Effector memory CD4-positive, alpha-beta T cell (primary cell): ENCODE measurements around the gene SMAD6.

Experiments
- DNase-seq, 3 donors: peaks; one replicate each; pipeline ENCODE4 v3.0.0-alpha.2; 2020
- H3K27ac ChIP-seq: 2 replicates; pipeline ENCODE4 v1.7.0; 2013; ENCODE audit warnings: mild to moderate bottlenecking, low read length, moderate library complexity; ENCODE audit not compliant: insufficient read depth, poor library complexity, severe bottlenecking
- H3K27me3 ChIP-seq: replicated peaks from 2 replicates; pipeline ENCODE4 v1.7.0; 2013; ENCODE audit warnings: mild to moderate bottlenecking, low read length; ENCODE audit not compliant: insufficient read depth, control insufficient read depth, poor library complexity, severe bottlenecking
- H3K36me3 ChIP-seq: 2 replicates; pipeline ENCODE4 v1.7.0; 2013; ENCODE audit warnings: mild to moderate bottlenecking, low read length, moderate library complexity; ENCODE audit not compliant: control insufficient read depth, insufficient read depth
- H3K4me1 ChIP-seq: 2 replicates; pipeline ENCODE4 v1.7.0; 2013; ENCODE audit warnings: low read length, mild to moderate bottlenecking; ENCODE audit not compliant: control insufficient read depth, insufficient read depth, poor library complexity, severe bottlenecking
- H3K4me3 ChIP-seq: 2 replicates; pipeline ENCODE4 v1.7.0; 2013; ENCODE audit warnings: low read length, low read depth, mild to moderate bottlenecking; ENCODE audit not compliant: insufficient read depth, poor library complexity, severe bottlenecking
- H3K9me3 ChIP-seq: 2 replicates; pipeline ENCODE4 v1.7.0; 2013; ENCODE audit warnings: mild to moderate bottlenecking, low read length, moderate library complexity; ENCODE audit not compliant: control insufficient read depth

The SMAD6 gene

GRCh38 chr15:66780172-66780972 lies 78.3 kb downstream of the SMAD6 start:
- no peak overlapping the region for H3K4me3 ChIP-seq
- H3K4me1 ChIP-seq = no peaks in the 10 kb centered on the region
- no peak for DNase-seq
- no peaks in the 10 kb centered on the region for H3K9me3 ChIP-seq
- no peaks in the 10 kb centered on the region for H3K36me3 ChIP-seq
- no peak overlapping the region for H3K27ac ChIP-seq
- no peaks in the 10 kb centered on the region for H3K27me3 ChIP-seq

DNA sequence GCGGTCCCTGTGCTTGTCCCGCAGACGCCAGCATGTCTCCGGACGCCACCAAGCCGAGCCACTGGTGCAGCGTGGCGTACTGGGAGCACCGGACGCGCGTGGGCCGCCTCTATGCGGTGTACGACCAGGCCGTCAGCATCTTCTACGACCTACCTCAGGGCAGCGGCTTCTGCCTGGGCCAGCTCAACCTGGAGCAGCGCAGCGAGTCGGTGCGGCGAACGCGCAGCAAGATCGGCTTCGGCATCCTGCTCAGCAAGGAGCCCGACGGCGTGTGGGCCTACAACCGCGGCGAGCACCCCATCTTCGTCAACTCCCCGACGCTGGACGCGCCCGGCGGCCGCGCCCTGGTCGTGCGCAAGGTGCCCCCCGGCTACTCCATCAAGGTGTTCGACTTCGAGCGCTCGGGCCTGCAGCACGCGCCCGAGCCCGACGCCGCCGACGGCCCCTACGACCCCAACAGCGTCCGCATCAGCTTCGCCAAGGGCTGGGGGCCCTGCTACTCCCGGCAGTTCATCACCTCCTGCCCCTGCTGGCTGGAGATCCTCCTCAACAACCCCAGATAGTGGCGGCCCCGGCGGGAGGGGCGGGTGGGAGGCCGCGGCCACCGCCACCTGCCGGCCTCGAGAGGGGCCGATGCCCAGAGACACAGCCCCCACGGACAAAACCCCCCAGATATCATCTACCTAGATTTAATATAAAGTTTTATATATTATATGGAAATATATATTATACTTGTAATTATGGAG lies 79.1 kb downstream of the SMAD6 start:
- H3K27me3 ChIP-seq = no peaks in the 10 kb centered on the region
- no peaks in the 10 kb centered on the region for H3K9me3 ChIP-seq
- no peaks in the 10 kb centered on the region for H3K4me1 ChIP-seq
- no peak overlapping the region for H3K27ac ChIP-seq
- no peak overlapping the region for H3K4me3 ChIP-seq
- no peak for DNase-seq
- H3K36me3 ChIP-seq = no peaks in the 10 kb centered on the region

DNA sequence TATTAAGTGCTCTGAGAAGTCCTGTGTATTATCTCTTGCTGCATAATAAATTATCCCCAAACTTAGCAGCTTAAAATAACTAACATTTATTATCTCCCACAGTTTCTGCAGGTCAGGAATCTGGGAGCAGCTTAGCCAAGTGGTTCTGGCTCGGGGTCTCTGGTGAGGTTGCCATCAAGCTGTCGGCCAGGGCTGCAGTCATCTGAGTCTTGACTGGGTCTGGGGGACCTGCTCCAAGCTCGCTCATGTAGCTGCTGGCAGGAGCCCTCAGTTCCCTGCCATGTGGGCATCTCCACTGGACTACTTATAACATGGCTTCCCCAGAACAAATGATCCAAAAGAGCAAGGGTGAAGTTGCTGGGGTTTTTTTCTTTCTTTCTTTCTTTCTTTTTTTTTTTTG lies 80.7 kb downstream of the SMAD6 start:
- no peak for DNase-seq
- no peak overlapping the region for H3K27ac ChIP-seq
- no peaks in the 10 kb centered on the region for H3K9me3 ChIP-seq
- H3K36me3 ChIP-seq = no peaks in the 10 kb centered on the region
- no peak overlapping the region for H3K4me3 ChIP-seq
- no peaks in the 10 kb centered on the region for H3K4me1 ChIP-seq
- H3K27me3 ChIP-seq = no peaks in the 10 kb centered on the region

GRCh38 chr15:66783314-66783713 lies 81.3 kb downstream of the SMAD6 start:
- Histone ChIP-seq H3K9me3 (no peaks in the 10 kb centered on the region), H3K27me3 (no peaks in the 10 kb centered on the region), H3K27ac (no peak overlapping the region), H3K4me1 (no peaks in the 10 kb centered on the region), H3K36me3 (no peaks in the 10 kb centered on the region), H3K4me3 (no peak overlapping the region)
- DNase-seq = no peak

- H3K4me1 ChIP-seq = no peaks in the 10 kb centered on the region
- H3K36me3 ChIP-seq = no peaks in the 10 kb centered on the region
- no peaks in the 10 kb centered on the region for H3K27me3 ChIP-seq
Observed at GRCh38 chr15:66783725-66784124, 81.7 kb downstream of the SMAD6 start.

DNA sequence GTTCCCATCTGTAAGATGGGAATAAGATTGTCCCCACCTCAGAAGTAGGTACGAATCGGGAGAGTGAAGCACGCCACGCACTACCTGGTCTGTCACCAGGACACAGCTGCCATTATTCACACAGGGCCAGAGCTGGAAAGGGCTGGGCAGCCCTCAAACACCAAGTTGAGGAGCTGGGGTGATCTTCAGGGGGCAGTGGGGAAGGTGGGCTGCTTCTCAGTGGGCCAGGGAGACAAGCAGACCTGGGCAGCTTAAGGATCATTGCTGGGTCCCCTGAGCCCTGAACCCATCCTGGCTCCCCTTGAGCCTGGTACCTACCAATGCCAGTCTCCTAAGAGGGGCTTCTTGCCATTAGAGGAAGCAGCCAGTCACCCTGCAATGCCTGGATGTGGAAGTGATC lies 82.1 kb downstream of the SMAD6 start:
- no peaks in the 10 kb centered on the region for H3K27me3 ChIP-seq
- no peaks in the 10 kb centered on the region for H3K36me3 ChIP-seq
- DNase-seq = no peak
- no peaks in the 10 kb centered on the region for H3K9me3 ChIP-seq
- H3K27ac ChIP-seq = no peak overlapping the region
- no peak overlapping the region for H3K4me3 ChIP-seq
- H3K4me1 ChIP-seq = no peaks in the 10 kb centered on the region

More at GRCh38 chr15:66783725-66784124, 81.7 kb downstream of the SMAD6 start:
- no peak for DNase-seq
- Histone ChIP-seq H3K4me3 (no peak overlapping the region), H3K9me3 (no peaks in the 10 kb centered on the region), H3K27ac (no peak overlapping the region)

- DNase-seq = no peak
- Histone ChIP-seq H3K27me3 (no peaks in the 10 kb centered on the region), H3K36me3 (no peaks in the 10 kb centered on the region), H3K4me1 (no peaks in the 10 kb centered on the region), H3K9me3 (no peaks in the 10 kb centered on the region), H3K27ac (no peak overlapping the region), H3K4me3 (no peak overlapping the region)
Observed at GRCh38 chr15:66785637-66786036, 83.6 kb downstream of the SMAD6 start.

GRCh38 chr15:66786222-66786621 lies 84.2 kb downstream of the SMAD6 start:
- Histone ChIP-seq H3K9me3 (no peaks in the 10 kb centered on the region), H3K4me3 (no peak overlapping the region), H3K27me3 (no peaks in the 10 kb centered on the region), H3K27ac (no peak overlapping the region), H3K36me3 (no peaks in the 10 kb centered on the region), H3K4me1 (no peaks in the 10 kb centered on the region)
- no peak for DNase-seq

- Histone ChIP-seq H3K27ac (no peak overlapping the region), H3K36me3 (no peaks in the 10 kb centered on the region), H3K4me1 (no peaks in the 10 kb centered on the region), H3K9me3 (no peaks in the 10 kb centered on the region), H3K27me3 (no peaks in the 10 kb centered on the region), H3K4me3 (no peak overlapping the region)
- DNase-seq = no peak
Observed at GRCh38 chr15:66786708-66787488, 84.9 kb downstream of the SMAD6 start.

DNA sequence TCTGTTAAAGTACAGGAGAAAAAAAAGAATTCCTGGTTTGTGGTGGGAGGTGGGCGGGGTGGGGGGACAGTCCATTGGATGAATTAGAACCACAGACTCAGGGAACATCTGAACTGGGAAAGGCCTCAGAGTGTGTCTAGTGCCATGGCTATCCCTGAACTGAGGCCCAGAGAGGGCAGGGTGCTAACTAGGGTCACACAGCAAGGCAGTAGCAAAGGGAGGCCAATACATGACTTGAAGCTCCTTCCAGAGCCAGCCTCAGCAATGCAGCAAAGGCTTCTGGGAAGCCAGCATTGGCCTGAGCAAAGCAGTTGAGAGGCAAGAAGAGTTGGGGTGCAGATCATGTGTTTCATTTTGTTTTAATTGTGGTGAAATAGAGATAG lies 85.4 kb downstream of the SMAD6 start:
- Histone ChIP-seq H3K27me3 (no peaks in the 10 kb centered on the region), H3K36me3 (no peaks in the 10 kb centered on the region), H3K9me3 (no peaks in the 10 kb centered on the region), H3K4me1 (no peaks in the 10 kb centered on the region), H3K4me3 (no peak overlapping the region), H3K27ac (no peak overlapping the region)
- DNase-seq = no peak
